Stimulated activated CD4-positive, alpha-beta T cell treated with anti-CD3 and anti-CD28 coated beads, Interleukin-12 subunit alpha, Interleukin-12 subunit beta, amount 100 ng/mL, for 48 hours (primary cell): ENCODE data around the gene RNPEPL1.
"Not testable (repeated sequence)": the region's sequence is repeated elsewhere in the genome, so short reads cannot be mapped to it uniquely, and the experiment has no call there.

Experiments
- DNase-seq, 3 donors: peaks; one replicate each; pipeline ENCODE4 v3.0.0-alpha.2; 2020; ENCODE audit warnings: low read depth in 2 of 3, low spot score in 1 of 3

The RNPEPL1 gene, protein sequence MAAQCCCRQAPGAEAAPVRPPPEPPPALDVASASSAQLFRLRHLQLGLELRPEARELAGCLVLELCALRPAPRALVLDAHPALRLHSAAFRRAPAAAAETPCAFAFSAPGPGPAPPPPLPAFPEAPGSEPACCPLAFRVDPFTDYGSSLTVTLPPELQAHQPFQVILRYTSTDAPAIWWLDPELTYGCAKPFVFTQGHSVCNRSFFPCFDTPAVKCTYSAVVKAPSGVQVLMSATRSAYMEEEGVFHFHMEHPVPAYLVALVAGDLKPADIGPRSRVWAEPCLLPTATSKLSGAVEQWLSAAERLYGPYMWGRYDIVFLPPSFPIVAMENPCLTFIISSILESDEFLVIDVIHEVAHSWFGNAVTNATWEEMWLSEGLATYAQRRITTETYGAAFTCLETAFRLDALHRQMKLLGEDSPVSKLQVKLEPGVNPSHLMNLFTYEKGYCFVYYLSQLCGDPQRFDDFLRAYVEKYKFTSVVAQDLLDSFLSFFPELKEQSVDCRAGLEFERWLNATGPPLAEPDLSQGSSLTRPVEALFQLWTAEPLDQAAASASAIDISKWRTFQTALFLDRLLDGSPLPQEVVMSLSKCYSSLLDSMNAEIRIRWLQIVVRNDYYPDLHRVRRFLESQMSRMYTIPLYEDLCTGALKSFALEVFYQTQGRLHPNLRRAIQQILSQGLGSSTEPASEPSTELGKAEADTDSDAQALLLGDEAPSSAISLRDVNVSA

DNA sequence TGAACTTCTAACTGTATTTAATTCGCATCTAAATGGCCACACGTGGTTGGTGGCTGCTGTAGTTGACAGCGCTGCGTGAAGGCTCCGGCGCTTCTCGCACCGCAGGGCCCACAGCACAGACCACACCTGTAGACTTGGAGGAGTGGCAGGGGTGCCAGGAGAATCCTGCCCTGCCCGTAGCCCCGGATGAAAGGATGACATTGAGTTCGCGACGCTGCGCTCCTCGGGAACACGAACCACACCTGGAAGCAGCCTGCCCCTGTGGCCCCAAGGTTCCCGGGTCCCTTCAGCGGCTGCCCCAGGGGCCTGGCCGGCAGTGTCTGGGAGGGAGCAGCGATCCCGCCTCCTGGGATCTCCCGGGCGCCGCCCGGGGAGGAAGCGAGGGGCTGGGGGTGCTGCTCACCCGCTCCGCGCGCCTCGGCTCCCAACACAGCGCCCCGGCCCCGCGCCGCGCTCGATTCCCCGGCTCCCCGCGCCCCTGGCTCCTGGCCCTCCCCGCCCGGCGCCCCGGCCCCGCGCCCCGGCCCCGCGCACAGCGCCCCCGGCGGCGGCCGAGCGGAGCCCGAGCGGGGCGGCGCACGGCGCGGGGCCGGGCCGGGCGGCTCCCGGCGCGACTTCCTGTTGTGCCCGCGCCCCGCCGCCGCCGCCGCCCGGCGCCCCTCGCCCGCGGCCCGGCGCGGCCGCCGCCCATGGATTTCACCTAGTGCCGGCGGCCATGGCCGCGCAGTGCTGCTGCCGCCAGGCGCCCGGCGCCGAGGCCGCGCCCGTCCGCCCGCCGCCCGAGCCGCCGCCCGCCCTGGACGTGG is at the start of gene RNPEPL1:
RNPEPL1 (plus strand) TSS at position 613 of the 806 bp plus-strand sequence; CDS start at position 716, 103 bp downstream.
- DNase-seq, result no peak

DNA sequence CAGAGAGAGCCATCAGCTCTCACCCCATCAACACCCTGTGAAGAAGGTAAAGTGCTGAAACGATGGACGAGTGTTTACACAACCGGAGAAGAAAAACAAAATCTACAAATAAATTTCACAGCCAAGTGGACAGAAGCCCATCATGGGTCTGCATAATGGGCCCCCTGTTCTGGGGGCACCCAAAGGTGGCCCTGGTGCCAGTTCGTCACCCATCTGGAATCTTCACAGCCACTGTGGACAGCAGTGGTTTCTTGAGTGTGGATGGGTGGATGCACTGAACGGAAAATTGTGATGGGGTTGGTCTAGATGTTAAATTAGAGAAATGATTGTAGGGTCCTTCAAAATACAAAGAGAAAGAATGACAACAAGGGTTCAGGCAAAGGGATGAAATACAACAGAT is 49.3 kb upstream of the RNPEPL1 start:
- no peak for DNase-seq

- DNase-seq, result no peak
Observed at GRCh38 chr2:240519396-240520129, 48.7 kb upstream of the RNPEPL1 start.

GRCh38 chr2:240520130-240520973 is 47.9 kb upstream of the RNPEPL1 start:
- DNase-seq, result no peak

GRCh38 chr2:240520974-240521350 is 47.3 kb upstream of the RNPEPL1 start:
- no peak for DNase-seq

DNA sequence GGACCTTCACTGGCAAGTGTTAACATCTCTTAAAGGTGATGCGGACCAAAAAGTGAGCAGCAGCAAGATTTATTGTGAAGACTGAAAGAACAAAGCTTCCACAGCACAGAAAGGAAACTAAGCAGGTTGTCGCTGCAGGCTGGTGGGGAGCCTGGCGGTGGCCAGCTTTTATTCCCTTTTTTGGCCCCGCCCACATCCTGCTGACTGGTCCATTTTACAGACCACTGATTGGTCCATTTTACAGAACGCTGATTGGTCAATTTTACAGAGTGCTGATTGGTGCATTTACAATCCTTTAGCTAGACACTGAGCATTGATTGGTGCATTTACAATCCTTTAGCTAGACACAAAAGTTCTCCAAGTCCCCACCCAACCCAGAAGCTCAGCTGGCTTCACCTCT is 46.4 kb upstream of the RNPEPL1 start:
- DNase-seq, result not testable (repeated sequence)

DNA sequence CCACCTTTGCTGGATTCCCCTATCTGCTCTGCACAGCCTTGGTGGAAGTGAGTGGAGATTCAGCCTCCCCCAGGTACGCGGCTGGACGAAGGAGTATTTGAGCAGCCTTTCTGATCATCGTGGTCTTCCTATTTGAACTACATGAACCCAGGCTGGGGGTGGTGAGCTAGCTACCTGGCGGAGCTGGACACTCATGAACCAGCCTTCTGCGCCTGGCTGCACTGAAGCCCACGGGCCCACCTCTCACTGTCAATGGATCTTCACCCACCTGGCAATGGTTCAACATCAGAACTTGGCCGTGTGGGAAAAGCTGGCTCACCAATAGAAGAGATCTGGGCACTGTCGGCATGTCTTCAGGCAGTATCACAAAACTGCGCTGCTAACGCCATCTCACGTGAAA is 45.9 kb upstream of the RNPEPL1 start:
- DNase-seq, result no peak

- no peak for DNase-seq
Observed at GRCh38 chr2:240523451-240524281, 44.6 kb upstream of the RNPEPL1 start.

- no peak for DNase-seq
Observed at GRCh38 chr2:240524963-240525718, 43.1 kb upstream of the RNPEPL1 start.

GRCh38 chr2:240525802-240526201 is 42.5 kb upstream of the RNPEPL1 start:
- no peak for DNase-seq

DNA sequence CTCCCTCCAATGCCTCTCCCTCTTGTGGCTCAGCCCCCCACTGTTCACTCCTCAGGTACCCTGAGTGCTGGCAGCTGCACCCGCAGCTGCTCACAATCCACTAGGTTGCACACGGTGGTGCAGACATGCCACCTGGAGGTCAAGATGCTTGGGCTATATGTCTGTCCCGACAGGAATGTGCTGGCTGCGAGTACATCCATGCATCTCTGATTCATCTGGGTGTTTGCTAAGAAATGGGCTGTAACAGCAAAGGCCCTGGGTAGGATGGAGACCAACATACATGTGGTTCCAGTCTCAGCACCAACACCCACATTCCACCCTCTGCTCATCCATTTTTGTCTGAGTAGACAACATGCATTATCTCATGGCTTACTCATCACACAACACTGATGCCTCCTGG is 41.8 kb upstream of the RNPEPL1 start:
- DNase-seq, result no peak

DNA sequence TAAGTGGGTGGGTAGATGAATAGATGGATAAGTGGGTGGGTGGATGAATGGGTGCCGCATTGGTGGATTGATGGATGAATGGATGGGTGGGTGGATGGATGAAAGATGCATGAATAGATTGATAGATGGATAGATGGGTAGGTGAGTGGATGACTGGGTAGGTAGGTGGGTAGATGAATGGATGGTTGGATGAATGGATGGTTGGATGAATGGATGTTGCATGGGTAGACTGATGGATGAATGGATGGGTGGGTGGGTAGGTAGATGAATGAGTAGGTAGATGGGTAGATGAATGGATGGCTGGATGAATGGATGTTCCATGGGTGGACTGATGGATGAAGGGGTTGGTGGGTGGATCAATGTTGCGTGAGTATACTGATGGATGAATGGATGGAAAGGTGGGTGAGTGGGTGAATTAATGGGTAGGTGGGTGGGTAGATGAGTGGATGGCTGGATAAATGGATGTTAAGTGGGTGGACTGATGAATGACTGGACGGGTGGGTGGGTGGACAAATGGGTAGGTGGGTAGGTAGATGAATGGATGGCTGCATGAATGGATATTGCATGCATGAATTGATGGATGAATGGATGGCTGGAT is 41.0 kb upstream of the RNPEPL1 start:
- no peak for DNase-seq

GRCh38 chr2:240528406-240529040 is 39.8 kb upstream of the RNPEPL1 start:
- no peak for DNase-seq

- no peak for DNase-seq
Observed at GRCh38 chr2:240529344-240529999, 38.8 kb upstream of the RNPEPL1 start.

- no peak for DNase-seq
Observed at GRCh38 chr2:240530181-240530580, 38.1 kb upstream of the RNPEPL1 start.

- DNase-seq, result no peak
Observed at GRCh38 chr2:240531038-240531437, 37.2 kb upstream of the RNPEPL1 start.
